RWPE2 (cell line): ENCODE results near the gene ITSN1.

Experiments
- ATAC-seq: fragments of 200-7000 bp; cut with Tn5 transposase; 3 replicates; pipeline ENCODE4 v1.9.1; 2021; ENCODE audit warnings: low read depth
- DNase-seq: peaks from one replicate; pipeline ENCODE4 v3.0.0-alpha.2; 2020; ENCODE audit warnings: low spot score
- H3K27ac ChIP-seq: fragments of 450-650 bp; 2 replicates; pipeline ENCODE4 v1.5.1; 2017; ENCODE audit warnings: mild to moderate bottlenecking; ENCODE audit not compliant: poor library complexity, severe bottlenecking
- H3K27me3 ChIP-seq: fragments of 250-450 bp; sonication (Bioruptor Pico); 2 replicates; pipeline ENCODE4 v1.5.1; 2021; ENCODE audit warnings: mild to moderate bottlenecking, moderate library complexity; ENCODE audit not compliant: insufficient read depth, poor library complexity, severe bottlenecking
- H3K36me3 ChIP-seq: fragments of 250-450 bp; sonication (Bioruptor Pico); 2 replicates; pipeline ENCODE4 v1.5.1; 2020; ENCODE audit warnings: low read depth, mild to moderate bottlenecking, moderate library complexity
- H3K4me1 ChIP-seq: fragments of 250-450 bp; sonication (Bioruptor Pico); 2 replicates; pipeline ENCODE4 v1.5.1; 2021; ENCODE audit warnings: mild to moderate bottlenecking, moderate library complexity; ENCODE audit not compliant: insufficient read depth, poor library complexity, severe bottlenecking
- H3K4me3 ChIP-seq: fragments of 250-450 bp; sonication (Bioruptor Pico); 2 replicates; pipeline ENCODE4 v1.5.1; 2021; ENCODE audit warnings: mild to moderate bottlenecking, moderate library complexity; ENCODE audit not compliant: severe bottlenecking
- H3K9me3 ChIP-seq: fragments of 250-450 bp; sonication (Bioruptor Pico); 2 replicates; pipeline ENCODE4 v1.5.1; 2021; ENCODE audit warnings: mild to moderate bottlenecking, moderate library complexity; ENCODE audit not compliant: severe bottlenecking
- CTCF ChIP-seq: fragments of 450-650 bp; IDR thresholded peaks from one replicate; pipeline ENCODE4 v1.5.1; 2017; ENCODE audit warnings: mild to moderate bottlenecking, moderate library complexity; ENCODE audit not compliant: poor library complexity, severe bottlenecking

The ITSN1 gene

DNA sequence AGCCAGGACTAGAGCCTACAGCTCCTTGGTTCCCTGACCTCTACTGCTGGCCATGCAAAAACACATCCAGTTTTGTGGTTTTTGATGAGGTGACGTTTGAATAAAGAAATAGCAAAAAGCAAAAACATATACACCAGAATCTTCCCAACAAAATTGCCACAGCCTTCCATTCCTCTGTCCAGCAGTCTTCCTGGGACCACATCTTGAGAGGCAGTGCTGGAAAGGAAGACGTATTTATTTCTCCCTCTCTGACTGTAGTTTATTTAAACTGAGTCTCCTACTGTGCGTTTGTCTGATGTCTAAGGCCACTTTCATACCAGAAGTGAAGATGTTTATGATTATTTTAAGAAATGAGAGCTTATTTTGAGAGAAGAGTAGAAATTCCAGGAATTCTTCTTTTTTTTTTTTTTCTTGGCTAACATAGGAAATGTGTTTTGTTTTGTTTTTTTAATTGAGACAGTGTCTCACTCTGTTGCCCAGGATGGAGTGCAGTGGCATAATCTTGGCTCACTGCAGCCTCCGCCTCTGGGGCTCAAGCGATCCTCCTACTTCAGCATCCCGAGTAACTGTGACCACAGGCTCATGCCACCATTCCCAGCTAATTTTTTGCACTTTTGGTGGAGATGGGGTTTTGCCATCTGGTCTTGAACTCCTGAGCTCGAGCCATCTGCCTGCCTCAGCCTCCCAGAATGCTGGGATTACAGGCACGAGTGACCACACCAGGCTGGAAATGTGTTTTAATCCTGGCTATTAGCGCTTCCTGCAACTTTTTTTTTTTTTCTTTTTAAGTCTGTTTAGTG, 118.5 kb downstream of the ITSN1 start:
- peaks cover 22% of the 10 kb centered on the region for H3K4me1 ChIP-seq

DNA sequence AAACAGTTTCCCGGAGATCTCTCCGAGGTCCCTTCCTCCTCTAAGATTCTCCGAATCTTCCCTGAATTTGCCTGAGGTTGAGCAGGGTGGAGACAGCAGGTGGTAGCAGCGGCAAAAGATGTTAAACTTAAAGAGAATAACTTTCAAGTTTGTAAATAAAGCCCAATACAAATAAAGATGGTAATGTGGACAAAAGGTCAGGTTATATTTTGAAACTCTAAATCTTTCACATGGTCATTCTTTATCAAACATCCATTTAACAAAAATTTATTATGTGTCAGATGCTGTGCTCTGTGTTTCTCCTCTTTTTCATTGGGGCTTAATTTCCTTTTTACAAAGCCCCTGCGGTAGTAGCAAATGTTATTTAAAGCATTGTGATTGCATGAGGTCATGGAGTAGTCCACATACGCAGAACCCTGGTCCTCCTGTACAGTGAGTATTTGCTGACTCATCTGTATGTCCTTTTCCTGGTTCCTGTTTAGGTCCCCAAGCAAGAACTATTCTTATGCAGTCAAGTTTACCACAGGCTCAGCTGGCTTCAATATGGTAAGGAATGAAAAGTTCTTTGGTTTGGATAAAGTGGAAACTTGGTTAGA, 119.2 kb downstream of the ITSN1 start:
- Histone ChIP-seq H3K27ac (peak overlapping the region; percentile 69), H3K9me3 (no peaks in the 10 kb centered on the region), H3K36me3 (peaks cover 12% of the 10 kb centered on the region), H3K27me3 (no peaks in the 10 kb centered on the region), H3K4me1 (peaks cover 22% of the 10 kb centered on the region), H3K4me3 (no peak overlapping the region)
- TF ChIP-seq CTCF = no peak
- no peak for DNase-seq
- peak; percentile 99 for ATAC-seq

More for the DNA sequence above, 118.5 kb downstream of the ITSN1 start:
- no peak for TF ChIP-seq CTCF
- H3K27ac ChIP-seq = peak overlapping the region; percentile 69
- H3K9me3 ChIP-seq = no peaks in the 10 kb centered on the region
- no peak for DNase-seq
- ATAC-seq = no peak
- peaks cover 6% of the 10 kb centered on the region for H3K36me3 ChIP-seq
- H3K27me3 ChIP-seq = no peaks in the 10 kb centered on the region
- H3K4me3 ChIP-seq = no peak overlapping the region

GRCh38 chr21:33762803-33763581, 120.7 kb downstream of the ITSN1 start:
- DNase-seq = no peak
- ATAC-seq = peak; percentile 37; the same call in 1 of the 3 replicates
- H3K27me3 ChIP-seq = no peaks in the 10 kb centered on the region
- H3K9me3 ChIP-seq = no peaks in the 10 kb centered on the region
- H3K4me3 ChIP-seq = no peak overlapping the region
- TF ChIP-seq CTCF = no peak
- peaks cover 18% of the 10 kb centered on the region for H3K36me3 ChIP-seq
- peak overlapping the region; percentile 69 for H3K27ac ChIP-seq
- peaks cover 22% of the 10 kb centered on the region for H3K4me1 ChIP-seq

GRCh38 chr21:33763582-33763899, 121.2 kb downstream of the ITSN1 start:
- Histone ChIP-seq H3K9me3 (no peaks in the 10 kb centered on the region), H3K36me3 (peaks cover 24% of the 10 kb centered on the region), H3K27me3 (no peaks in the 10 kb centered on the region), H3K4me1 (peaks cover 22% of the 10 kb centered on the region), H3K27ac (no peak overlapping the region), H3K4me3 (no peak overlapping the region)
- no peak for DNase-seq
- ATAC-seq = no peak
- TF ChIP-seq CTCF = no peak
